ENCODE results near the gene CLPTM1L. TPM values are rescaled to one million over a fixed set of nuclear protein-coding genes. Genes with fewer than 3 reads are reported as not detected.

Gene CLPTM1L, protein sequence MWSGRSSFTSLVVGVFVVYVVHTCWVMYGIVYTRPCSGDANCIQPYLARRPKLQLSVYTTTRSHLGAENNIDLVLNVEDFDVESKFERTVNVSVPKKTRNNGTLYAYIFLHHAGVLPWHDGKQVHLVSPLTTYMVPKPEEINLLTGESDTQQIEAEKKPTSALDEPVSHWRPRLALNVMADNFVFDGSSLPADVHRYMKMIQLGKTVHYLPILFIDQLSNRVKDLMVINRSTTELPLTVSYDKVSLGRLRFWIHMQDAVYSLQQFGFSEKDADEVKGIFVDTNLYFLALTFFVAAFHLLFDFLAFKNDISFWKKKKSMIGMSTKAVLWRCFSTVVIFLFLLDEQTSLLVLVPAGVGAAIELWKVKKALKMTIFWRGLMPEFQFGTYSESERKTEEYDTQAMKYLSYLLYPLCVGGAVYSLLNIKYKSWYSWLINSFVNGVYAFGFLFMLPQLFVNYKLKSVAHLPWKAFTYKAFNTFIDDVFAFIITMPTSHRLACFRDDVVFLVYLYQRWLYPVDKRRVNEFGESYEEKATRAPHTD
- 115 and 145 TPM in 2 replicates for polyA plus RNA-seq (2011; rRNA removed)
- 112 and 155 TPM in 2 replicates for polyA minus RNA-seq (2011; rRNA and poly(A)+ RNA removed)

DNA sequence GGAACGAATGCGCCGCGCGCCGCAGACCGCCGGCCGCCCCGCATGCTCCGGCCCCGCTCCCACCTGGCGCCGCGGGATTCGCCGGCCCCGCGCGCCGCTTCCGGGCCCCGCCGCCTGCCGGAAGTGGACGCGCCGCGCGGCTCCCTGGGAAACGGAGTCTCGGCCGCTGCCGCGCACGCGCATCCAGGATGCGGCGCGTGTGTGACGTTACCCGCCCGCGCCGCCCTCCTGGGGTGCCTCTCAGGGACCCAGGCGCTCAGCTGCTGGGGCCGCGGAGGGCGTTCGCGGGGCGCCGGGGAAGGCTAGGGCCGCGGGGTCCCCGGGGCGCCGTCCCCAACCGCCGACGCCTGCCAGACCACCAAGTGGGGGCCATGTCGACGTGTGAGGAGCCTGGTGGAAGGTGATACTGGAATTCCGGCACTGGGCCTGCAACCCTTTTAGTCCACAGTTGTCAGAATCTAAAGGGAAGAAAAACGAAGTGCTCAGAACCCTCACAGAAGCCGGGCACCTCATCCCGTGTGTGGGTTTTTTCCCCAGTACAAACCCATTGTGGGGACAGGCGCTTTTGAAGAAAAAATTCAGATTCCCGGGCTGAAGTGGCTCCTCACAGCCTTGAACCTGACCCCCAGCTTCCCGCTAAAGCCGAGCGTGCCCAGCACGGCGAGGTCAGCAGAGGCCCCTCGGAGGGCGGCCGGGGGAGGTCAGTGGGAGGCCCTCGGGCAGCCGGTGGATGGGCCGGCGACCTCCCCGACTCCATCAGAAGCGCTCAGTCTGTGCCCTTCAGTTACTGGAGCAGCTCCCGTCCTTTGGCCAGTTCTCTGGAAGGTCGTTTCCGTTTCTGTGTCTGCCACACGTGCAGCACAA is at the start of gene CLPTM1L:
TSS of gene CLPTM1L (minus strand) at position 125 of the 864 bp plus-strand sequence. CDS start 258 bp downstream, outside the sequence.
- Histone ChIP-seq H3K4me3 (ENCODE audit: low read depth, low read length) (peak within 1 kb of the TSS; percentile 94), H3K27me3 (ENCODE audit: control insufficient read depth, insufficient read depth, low read length) (no peaks in the 10 kb centered on the region), H3K36me3 (ENCODE audit: control insufficient read depth, insufficient read depth, low read length) (peaks cover 9% of the 10 kb centered on the region)
- ChIA-PET CTCF (interaction anchor here (1.0 to 1.9 kb wide), 2 partner anchors 300 to 403 kb away, joined by 3 to 7 read pairs; no protein-coding TSS in a partner anchor), POLR2A (no interaction called here)
- peak; percentile 20 for DNase-seq (ENCODE audit: low read depth)
- TF ChIP-seq, protein P1, sequence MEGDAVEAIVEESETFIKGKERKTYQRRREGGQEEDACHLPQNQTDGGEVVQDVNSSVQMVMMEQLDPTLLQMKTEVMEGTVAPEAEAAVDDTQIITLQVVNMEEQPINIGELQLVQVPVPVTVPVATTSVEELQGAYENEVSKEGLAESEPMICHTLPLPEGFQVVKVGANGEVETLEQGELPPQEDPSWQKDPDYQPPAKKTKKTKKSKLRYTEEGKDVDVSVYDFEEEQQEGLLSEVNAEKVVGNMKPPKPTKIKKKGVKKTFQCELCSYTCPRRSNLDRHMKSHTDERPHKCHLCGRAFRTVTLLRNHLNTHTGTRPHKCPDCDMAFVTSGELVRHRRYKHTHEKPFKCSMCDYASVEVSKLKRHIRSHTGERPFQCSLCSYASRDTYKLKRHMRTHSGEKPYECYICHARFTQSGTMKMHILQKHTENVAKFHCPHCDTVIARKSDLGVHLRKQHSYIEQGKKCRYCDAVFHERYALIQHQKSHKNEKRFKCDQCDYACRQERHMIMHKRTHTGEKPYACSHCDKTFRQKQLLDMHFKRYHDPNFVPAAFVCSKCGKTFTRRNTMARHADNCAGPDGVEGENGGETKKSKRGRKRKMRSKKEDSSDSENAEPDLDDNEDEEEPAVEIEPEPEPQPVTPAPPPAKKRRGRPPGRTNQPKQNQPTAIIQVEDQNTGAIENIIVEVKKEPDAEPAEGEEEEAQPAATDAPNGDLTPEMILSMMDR (IDR thresholded peaks at IDR 0.05; ENCODE audit: insufficient read depth, low read depth, low read length), result no peak

DNA sequence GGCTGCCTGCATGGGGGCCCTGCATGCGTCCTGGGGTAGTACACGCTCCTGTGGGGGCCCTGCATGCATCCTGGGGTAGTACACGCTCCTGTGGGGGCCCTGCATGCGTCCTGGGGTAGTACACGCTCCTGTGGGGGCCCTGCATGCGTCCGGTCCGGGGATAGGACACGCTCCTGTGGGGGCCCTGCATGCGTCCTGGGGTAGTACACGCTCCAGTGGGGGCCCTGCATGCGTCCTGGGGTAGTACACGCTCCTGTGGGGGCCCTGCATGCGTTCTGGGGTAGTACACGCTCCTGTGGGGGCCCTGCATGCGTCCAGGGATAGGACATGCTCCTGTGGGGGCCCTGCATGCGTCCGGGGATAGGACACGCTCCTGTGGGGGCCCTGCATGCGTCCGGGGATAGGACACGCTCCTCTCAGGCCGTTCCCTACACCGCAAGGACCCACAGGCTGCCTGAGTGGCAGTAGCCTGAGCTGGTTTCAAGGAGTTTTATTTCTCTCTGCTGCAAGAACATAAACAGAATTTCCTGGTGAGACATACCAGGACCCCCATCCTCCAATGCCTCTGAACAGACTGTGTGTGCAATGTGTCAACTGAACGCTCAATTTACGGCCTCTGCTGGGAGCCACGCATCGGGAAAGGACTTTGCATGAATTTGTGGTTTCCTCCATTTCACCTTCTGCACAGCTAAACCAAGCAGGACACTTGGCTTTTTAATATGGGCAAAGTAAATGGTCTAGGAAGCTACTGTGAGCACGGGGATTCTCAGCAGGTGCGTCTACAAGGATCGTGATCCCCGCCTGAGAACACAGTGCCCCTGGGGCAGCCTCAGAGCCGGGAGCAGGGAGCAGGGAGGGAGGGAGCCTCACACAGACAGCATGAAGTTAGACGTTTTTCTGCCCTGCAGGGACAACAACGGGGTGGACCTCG is 48.9 kb upstream of the CLPTM1L start:
- peaks cover 4% of the 10 kb centered on the region for H3K27me3 ChIP-seq (ENCODE audit: control insufficient read depth, insufficient read depth, low read length)
- no peak for DNase-seq (ENCODE audit: low read depth)
- ChIA-PET POLR2A (no interaction called here), CTCF (interaction anchor here (0.7 kb wide), 1 partner anchor 1387 kb away, joined by 3 read pairs; no protein-coding TSS in a partner anchor)
- TF ChIP-seq, protein P1 (IDR thresholded peaks at IDR 0.05; ENCODE audit: insufficient read depth, low read depth, low read length), result no peak
- H3K36me3 ChIP-seq (ENCODE audit: control insufficient read depth, insufficient read depth, low read length), result no peaks in the 10 kb centered on the region
- no peak overlapping the region for H3K4me3 ChIP-seq (ENCODE audit: low read depth, low read length)

DNA sequence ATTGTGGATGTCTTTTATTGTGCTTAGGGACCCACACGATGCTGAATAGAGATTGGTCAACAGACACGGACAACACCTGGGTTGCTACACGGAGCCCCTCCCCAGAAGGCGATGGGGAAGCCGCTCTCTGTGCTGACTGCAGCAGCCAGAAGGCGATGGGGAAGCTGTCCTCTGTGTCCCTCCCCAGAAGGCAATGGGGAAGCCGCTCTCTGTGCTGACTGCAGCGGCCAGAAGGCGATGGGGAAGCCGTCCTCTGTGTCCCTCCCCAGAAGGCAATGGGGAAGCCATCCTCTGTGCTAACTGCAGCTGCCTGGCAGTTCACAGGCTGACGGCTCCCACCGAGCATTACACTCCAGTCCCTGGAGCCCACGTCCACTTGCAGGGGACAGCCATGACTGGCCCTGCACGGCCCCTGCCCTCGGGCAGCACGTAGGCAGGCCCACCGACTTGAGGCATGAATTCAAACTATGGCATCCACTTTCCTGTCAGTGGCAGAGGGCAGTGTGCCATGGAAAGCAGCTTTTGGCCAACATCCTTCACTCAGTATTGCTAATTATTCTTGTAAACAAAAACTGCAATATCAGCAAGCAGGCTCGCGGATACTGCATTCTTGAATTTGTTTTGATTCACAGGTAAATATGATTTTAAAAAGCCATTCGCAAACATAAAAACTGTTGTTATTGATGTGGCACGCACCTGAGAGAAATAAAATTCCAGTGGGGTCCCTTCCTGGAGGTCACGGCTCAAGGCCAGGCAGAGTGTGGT is 48.1 kb upstream of the CLPTM1L start:
- CTCF ChIA-PET, result no interaction called here

DNA sequence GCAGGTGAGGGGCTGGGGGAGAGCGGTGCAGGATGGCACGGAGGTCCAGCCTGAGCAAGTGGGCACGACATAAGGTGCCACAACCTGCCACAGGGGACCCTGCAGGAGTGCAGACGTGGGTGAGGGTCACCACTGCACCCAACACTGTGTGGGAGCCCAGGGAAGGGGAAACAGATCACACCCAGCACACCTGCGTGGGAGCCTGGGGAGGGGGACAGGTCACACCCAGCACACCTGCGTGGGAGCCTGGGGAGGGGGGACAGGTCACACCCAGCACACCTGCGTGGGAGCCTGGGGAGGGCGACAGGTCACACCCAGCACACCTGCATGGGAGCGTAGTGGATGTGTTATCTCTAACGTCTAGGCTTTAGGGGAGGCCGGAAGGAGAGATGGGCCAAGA is 47.4 kb upstream of the CLPTM1L start:
- no peak for DNase-seq (ENCODE audit: low read depth)
- Histone ChIP-seq H3K36me3 (ENCODE audit: control insufficient read depth, insufficient read depth, low read length) (no peaks in the 10 kb centered on the region), H3K4me3 (ENCODE audit: low read depth, low read length) (no peak overlapping the region), H3K27me3 (ENCODE audit: control insufficient read depth, insufficient read depth, low read length) (peaks cover 9% of the 10 kb centered on the region)
- TF ChIP-seq, protein P1 (IDR thresholded peaks at IDR 0.05; ENCODE audit: insufficient read depth, low read depth, low read length), result no peak
- POLR2A ChIA-PET, result no interaction called here
- CTCF ChIA-PET, result no interaction called here

More for the DNA sequence above, 48.1 kb upstream of the CLPTM1L start:
- Histone ChIP-seq H3K27me3 (ENCODE audit: control insufficient read depth, insufficient read depth, low read length) (peaks cover 7% of the 10 kb centered on the region), H3K36me3 (ENCODE audit: control insufficient read depth, insufficient read depth, low read length) (no peaks in the 10 kb centered on the region), H3K4me3 (ENCODE audit: low read depth, low read length) (no peak overlapping the region)
- TF ChIP-seq, protein P1 (IDR thresholded peaks at IDR 0.05; ENCODE audit: insufficient read depth, low read depth, low read length), result no peak
- DNase-seq (ENCODE audit: low read depth), result no peak
- POLR2A ChIA-PET, result no interaction called here
